ENCODE data around the gene TBC1D23. TPM values are rescaled to one million over a fixed set of nuclear protein-coding genes. Genes with fewer than 3 reads are reported as not detected.

TBC1D23 gene
- total and polyA plus RNA-seq, 9 of the 15 experiments (the other 6 are each of a cell fraction or from before 2014, with no cell fraction given), result 23.4 to 85.8 (median 43.7) TPM

DNA sequence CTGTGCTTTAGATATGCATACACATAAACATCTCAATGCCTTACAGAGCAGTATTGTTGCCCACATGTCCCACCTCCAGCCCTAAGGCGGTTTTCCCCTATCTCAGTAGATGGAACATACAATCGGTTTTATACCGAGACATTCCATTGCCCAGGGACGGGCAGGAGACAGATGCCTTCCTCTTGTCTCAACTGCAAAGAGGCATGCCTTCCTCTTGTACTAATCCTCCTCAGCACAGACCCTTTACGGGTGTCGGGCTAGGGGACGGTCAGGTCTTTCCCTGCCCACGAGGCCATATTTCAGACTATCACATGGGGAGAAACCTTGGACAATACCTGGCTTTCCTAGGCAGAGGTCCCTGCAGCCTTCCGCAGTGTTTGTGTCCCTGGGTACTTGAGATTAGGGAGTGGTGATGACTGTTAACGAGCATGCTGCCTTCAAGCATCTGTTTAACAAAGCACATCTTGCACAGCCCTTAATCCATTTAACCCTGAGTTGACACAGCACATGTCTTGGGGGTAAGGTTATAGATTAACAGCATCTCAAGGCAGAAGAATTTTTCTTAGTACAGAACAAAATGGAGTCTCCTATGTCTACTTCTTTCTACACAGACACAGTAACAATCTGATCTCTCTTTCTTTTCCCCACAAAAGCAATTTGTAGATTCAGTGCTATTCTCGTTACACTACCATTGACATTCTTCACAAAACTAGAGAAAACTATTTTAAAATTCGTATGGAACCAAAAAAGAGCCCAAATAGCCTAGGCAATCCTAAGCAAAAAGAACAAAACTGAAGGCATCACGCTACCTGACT, 12.2 kb downstream of the TBC1D23 start (continued):
- TF ChIP-seq CBFA2T2 (conservative IDR thresholded peaks at IDR 0.05) (peak; percentile 87), ARID1B (IDR thresholded peaks at IDR 0.05) (peak; percentile 71; the same call in 1 of the 2 replicates), HDAC1 (IDR thresholded peaks at IDR 0.05) (0 out of 4 replicates have a peak, but pooled peaks of 1 of the 2 experiments have one; percentile 40), DDX20 (tag; IDR thresholded peaks at IDR 0.05; ENCODE audit: low read depth) (0 out of 2 replicates have a peak, but pooled peaks have one; percentile 24), SMAD4 (CRISPR knock-in tag; conservative IDR thresholded peaks at IDR 0.05) (peak; percentile 49; the same call in 1 of the 2 replicates), CBFA2T3 (IDR thresholded peaks at IDR 0.05) (peak; percentile 92), CXXC5 (CRISPR knock-in tag; IDR thresholded peaks at IDR 0.05) (peak; percentile 40; the same call in 1 of the 2 replicates), TCF3 (CRISPR knock-in tag; IDR thresholded peaks at IDR 0.05) (peak; percentile 58), TRIM24 (IDR thresholded peaks at IDR 0.05) (peak in 1 of 2 experiments; percentile 43; a peak in 2 of 4 replicates), KDM1A (IDR thresholded peaks at IDR 0.05) (peak; percentile 51 to 70; a peak in 2 of 4 replicates)
- TF ChIP-seq, protein P1, sequence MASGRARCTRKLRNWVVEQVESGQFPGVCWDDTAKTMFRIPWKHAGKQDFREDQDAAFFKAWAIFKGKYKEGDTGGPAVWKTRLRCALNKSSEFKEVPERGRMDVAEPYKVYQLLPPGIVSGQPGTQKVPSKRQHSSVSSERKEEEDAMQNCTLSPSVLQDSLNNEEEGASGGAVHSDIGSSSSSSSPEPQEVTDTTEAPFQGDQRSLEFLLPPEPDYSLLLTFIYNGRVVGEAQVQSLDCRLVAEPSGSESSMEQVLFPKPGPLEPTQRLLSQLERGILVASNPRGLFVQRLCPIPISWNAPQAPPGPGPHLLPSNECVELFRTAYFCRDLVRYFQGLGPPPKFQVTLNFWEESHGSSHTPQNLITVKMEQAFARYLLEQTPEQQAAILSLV (tag; IDR thresholded peaks at IDR 0.05), result 0 out of 2 replicates have a peak, but pooled peaks have one; percentile 21

Measured in K562 (cell line).